Measurements from ENCODE around the gene IARS2.
"Not testable (repeated sequence)": the region's sequence is repeated elsewhere in the genome, so short reads cannot be mapped to it uniquely, and the experiment has no call there.

GRCh38 chr1:220110473-220110872 is 16.5 kb downstream of the IARS2 start:
- TF ChIP-seq EP300, CTCF, POLR2A (IDR thresholded peaks at IDR 0.05): not testable (repeated sequence)
